KG1 (cell line): ENCODE measurements around the gene PHETA1.

Experiments used
- DNase-seq: peaks from one replicate; lab custom pipeline; 2025; lab: John Stamatoyannopoulos, UW

PHETA1 gene

DNA sequence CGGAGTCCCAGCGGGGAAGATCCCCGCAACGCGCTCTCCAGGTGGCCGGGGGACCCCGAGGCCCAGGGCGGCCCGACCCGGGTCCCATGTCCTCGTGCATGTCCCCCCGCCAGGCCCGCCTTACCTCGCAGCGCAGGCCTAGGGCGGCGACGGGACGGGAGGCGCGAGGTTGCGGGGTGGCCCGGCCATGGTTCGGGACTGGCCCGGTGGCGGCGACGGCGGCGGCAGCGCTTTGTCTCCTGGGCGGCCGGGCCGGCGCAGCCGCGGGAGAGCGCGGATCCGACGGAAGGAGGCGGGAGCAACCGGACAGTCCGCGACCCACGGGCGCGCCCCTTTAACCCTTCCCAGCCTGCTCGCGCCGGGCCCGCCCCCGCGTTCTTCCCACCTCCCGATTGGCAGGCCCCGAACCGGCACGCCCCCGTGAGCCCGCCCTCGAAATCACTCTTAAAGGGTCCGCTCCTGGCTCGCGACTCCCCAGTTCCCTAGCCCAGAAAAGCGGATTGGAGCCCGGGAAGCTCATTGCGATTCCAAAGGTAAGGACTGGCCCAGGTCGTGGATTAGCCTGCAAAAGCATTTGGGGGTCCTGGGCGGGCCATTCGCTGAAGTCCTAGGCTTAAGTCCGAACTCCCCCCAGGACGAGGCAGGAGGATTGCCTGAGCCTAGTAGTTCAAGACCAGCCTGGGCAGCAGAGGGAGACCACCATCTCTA, at the start of gene PHETA1:
TSS of gene PHETA1 (minus strand) at position 308 of the 708 bp plus-strand sequence. CDS start 5,668 bp downstream, outside the sequence.
- peak; percentile 67 for DNase-seq

DNA sequence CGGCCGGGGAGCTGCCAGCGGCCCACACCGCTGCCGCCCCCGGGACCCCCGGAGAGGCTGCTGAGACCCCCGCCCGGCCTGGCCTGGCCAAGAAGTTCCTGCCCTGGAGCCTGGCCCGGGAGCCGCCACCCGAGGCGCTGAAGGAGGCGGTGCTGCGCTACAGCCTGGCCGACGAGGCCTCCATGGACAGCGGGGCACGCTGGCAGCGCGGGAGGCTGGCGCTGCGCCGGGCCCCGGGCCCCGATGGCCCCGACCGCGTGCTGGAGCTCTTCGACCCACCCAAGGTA, 49.6 kb upstream of the PHETA1 start:
- DNase-seq, result no peak

GRCh38 chr12:111417784-111418593, 49.1 kb upstream of the PHETA1 start:
- no peak for DNase-seq

GRCh38 chr12:111417290-111417689, 48.4 kb upstream of the PHETA1 start:
- no peak for DNase-seq

DNA sequence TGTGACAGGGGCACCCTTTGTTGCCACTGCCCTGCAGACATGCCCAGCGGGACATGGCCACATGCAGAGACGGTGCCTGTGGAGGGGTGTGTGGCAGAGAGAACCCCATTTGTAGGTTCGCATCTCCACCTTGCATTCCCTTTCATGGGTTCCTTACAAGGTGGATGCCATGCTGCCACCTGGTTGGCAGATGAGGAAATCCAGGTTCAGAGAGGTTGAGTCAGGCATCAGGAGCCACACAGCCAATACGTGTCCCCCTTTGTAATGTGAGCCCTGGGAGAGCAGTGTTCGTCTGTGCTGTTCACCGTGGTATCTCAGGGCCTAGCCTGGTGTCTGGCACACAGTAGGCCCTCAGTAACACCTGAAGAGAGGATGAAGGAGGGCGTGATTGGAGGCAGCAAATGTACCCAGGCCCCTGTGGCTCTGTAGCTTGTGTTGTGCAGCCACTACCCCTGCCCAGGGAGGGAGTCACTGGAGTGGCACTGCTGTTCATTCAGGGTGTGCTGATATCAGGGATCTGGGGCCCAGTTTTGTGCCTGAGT, 45.9 kb upstream of the PHETA1 start:
- DNase-seq, result no peak

GRCh38 chr12:111413442-111414086, 44.7 kb upstream of the PHETA1 start:
- no peak for DNase-seq

- DNase-seq, result no peak
Measured at GRCh38 chr12:111412830-111413441, 44.0 kb upstream of the PHETA1 start.

DNA sequence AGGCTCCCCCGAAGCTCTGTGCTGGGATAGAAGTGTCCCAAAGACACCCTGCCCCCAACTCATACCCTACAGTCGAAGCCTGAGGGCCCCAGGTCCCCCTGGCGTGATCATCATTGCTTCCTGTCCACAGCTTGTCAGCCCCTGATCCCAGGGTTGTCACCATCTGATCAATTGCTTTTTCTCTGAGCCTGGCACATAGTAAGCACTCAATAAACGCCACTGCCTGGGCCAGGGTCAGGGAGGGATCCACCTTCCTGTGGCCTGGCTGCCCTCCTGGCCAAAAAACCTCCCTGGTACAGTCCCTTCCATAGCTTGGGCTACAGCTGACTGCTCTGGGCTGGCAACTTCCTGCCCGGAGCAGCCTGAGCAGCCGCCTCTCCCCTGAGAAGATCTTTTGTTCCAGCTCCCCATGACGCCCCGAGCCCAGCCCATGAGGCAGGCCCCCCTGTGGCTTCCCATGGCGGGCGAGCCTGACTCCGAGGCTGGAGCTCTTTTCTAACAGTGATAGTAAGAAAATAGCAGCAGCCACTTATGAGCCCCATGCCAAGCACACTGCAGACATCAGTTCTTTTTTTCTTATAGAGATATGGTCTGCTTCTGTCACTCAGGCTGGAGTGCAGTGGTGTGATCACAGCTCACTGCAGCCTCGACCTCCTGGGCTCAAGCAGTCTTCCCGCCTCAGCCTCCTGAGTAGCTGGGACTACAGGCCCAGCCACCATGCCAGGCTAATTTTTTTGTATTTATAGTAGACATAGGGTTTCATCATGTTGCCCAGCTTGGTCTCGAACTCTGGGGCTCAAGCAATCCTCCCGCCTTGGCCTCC, 43.3 kb upstream of the PHETA1 start:
- DNase-seq, result no peak

DNA sequence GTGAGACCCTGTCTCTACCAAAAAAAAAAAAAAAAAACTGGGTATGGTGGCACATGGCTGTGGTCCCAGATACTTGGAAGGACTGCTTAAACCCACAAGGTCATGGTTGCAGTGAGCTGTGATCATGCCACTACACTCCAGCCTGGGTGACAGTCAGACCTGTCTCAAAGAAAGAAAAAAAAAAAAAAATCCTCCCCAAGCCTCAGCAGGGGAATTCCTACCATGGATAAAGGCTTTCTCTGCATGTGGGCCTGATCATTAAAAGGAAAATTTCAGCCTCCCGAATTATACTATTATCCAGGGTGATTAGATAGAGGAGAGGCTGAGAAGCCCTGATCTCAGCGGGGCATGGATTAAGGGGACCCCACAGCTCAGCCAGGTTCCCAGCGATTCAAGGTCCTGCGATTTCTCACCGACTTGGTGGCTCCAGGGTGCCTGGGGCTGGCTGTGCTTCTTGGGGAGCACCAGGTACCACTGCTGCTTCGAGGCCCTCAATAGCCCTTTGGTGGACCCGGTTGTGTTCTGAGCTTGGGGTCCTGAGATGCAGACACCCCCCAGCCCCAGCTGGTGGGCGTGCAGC, 42.4 kb upstream of the PHETA1 start:
- DNase-seq, result no peak

DNA sequence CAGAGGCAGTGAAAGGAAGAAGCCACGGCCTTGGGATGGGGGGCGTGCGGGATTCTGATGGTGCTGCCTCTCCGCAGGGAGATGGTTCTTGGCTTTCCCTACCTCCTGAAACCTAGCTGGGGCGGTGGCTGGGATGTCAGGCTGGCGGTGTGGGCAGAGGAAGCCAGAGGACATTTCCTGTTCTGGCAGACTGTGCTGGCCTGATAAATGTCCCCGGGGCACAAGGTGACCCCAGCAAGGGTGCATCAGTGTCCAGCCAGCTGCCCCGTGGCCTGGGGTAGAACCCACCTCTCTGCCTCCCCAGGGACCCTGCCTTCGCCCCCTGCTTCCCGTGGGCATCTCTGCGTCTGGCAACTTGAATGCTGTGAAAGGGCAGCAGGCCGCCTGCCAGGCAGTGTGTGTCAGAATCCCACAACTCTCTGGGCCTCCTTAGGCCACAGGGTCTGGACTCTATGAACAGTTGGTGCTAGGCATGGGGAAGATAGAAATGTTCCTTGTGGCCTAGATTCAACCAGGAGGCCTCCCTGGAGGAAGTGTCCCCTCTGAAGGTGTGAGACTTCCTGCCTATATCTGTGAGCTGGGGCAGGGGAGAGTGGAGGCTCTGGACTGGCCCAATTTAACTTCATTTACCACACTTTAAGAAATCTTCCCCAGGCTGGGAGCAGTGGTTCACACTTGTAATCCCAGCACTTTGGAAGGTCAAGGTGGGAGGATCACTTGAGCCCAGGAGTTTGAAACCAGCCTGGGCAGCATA, 41.7 kb upstream of the PHETA1 start:
- no peak for DNase-seq

DNA sequence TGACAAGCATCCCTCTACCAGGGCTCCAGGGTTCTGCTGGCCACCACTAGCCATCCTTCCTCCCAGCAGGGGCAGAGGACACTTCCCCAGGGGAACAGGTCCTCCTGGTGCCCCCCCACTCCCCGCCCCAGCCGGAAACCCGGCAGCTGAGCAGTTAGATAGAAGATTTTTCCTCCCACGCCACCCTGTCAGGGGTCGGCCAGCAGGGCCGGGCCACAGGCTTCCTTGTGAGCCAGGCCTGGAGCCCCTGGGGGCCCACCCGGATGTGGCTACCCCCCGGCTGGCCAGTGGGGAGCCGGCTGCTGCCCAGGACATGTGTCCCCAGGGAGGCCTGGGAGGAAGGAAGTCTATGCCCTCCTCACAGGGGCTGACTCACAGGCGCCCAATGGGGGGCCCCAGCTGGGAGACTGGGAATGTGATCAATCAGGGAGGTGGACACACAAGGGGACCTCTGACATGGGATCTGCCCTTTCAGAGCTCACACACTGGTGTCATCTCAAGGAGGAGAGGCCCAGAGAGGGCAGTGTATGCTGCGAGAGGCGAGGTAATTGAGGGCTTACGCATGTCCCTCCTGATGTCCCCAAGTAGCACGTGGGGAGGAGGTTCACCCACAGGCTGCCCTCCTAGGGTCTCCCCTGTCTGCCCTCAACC, 41.0 kb upstream of the PHETA1 start:
- DNase-seq, result no peak

GRCh38 chr12:111409403-111409779, 40.5 kb upstream of the PHETA1 start:
- no peak for DNase-seq

- DNase-seq, result no peak
Measured at GRCh38 chr12:111408686-111409402, 39.9 kb upstream of the PHETA1 start.

DNA sequence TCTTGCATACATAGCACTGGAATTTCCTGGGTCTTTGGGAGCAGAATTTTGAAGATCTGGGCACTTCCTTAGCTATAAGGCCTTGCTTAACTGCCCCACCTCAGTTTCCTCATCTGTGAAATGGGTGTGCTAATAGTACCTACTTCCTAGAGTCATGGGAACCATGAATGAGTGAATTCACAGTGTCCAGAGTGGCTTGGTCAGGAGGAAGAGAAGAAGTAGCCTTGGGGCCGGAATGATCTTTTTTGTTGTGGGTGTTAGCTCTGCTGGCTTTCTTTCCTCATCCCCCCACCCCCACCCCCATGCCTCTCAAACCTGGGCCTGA, 39.2 kb upstream of the PHETA1 start:
- DNase-seq, result no peak

DNA sequence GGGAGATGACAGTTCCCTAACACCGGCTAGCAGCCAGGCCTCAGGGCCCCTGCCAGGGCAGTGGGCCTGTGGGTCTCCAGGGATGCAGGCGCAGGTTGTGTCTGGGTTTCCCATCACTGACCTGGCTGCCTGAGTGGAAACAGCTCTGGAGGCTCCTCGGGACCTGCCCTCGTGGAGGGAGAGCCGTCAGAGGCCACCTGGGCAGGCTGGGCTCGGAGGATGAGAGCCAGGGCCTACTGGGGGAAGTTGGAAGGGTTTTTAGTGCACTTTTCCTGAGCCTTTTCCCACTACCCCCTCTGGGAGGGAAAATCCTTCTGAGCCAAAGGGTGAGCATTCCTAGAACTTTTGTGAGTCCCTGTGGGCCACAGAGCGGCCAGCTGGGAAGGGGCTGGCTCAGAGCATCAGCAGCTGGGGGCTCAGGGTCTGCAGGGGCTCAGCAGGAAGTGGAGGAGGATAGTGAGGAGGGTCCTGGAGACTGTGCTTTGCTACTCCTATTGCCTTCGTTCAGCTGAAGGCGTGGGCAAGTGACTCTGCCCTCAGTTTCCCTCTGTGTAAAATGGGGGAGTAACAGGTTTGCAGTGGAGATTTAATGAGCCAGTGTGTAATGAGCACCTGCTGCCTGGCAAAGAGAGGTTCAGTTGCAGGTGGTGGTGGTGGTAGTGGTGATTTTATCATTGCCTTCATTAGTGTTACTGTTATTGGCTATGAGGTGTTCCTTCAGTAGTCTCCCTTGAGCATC, 38.7 kb upstream of the PHETA1 start:
- DNase-seq, result no peak

DNA sequence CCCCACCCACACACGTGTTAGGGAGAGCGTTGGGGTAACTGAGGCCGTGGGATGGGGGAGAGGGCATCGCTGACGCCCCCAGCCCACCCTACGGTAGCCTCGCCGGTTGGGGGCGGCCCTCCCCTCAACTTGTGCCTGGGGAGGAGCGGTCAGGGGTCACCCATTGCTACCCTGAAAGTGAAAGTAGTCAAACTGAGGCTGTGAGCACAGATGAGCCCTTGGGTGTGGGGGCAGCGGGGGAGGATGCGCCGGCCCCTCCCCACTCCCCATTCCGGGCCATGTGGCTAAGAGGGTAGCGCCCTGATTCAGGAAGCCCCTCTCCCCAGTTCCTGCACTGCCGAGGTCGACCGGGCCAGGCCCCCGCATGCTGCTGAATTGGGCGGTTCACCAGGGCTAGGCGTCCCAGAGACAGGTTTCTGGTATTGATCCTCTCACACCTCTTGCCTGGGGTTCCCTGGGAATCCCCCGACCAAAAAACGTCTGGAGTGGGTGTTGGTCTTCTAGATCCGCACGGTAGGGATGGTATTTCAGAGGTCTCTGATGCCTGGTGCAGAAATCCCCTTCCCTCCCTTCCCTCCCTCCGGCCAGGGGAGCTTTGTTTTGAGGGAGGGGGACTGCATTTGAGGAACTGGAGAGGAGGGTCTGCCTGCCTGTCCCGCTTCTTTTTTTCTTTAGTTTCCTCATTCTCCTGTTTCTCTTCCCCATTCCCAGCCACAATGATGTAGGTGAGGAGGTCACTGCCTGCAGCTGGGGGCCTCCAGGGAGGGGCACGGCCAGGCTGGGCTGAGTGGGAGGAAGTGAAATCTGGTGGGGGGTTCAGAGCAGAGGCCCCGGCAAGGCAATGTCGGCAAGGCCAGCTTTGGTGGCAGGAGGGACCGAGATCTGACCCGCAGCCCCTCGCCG, 37.8 kb upstream of the PHETA1 start:
- no peak for DNase-seq

- peak; percentile 78 for DNase-seq
Measured at GRCh38 chr12:111405859-111406473, 37.1 kb upstream of the PHETA1 start, which contains the start of gene SH2B3. Gene SH2B3 (plus strand): TSS chr12:111405923. CDS start chr12:111418146, 12,223 bp downstream.
